Karpas-422 (cell line): Measurements from ENCODE around the gene LEPROT. TPM values are rescaled to one million over a fixed set of nuclear protein-coding genes. Genes with fewer than 3 reads are reported as not detected.

Experiments used
- DNase-seq: peaks from one replicate; pipeline ENCODE4 v3.0.0-alpha.2; 2015
- H2AFZ ChIP-seq: fragments of 200-600 bp; sonication (generic); 2 replicates; pipeline ENCODE4 v1.6.1; 2014; ENCODE audit warnings: antibody characterized with exemption, low read length, mixed read lengths
- H3K27ac ChIP-seq: fragments of 200-600 bp; sonication (generic); 2 replicates; pipeline ENCODE4 v1.5.1; 2014; ENCODE audit warnings: mild to moderate bottlenecking, low read length, moderate library complexity
- H3K27me3 ChIP-seq: fragments of 200-600 bp; sonication (generic); 2 replicates; pipeline ENCODE4 v1.6.1; 2014; ENCODE audit warnings: low read length, mixed read lengths
- H3K36me3 ChIP-seq: fragments of 200-600 bp; sonication (generic); 2 replicates; pipeline ENCODE4 v1.6.1; 2014; ENCODE audit warnings: low read length, mixed read lengths; ENCODE audit not compliant: insufficient read depth
- H3K4me1 ChIP-seq: fragments of 200-600 bp; sonication (generic); 2 replicates; pipeline ENCODE4 v1.6.1; 2014; ENCODE audit warnings: mild to moderate bottlenecking, low read length, mixed read lengths
- H3K4me2 ChIP-seq: fragments of 200-600 bp; sonication (generic); 2 replicates; pipeline ENCODE4 v1.6.1; 2014; ENCODE audit warnings: low read length, low read depth, mild to moderate bottlenecking; ENCODE audit not compliant: poor library complexity, severe bottlenecking
- H3K4me3 ChIP-seq: fragments of 200-600 bp; sonication (generic); 2 replicates; pipeline ENCODE4 v1.5.1; 2014; ENCODE audit warnings: mild to moderate bottlenecking, antibody characterized with exemption, low read length, mixed read lengths
- H3K79me2 ChIP-seq: fragments of 200-600 bp; sonication (generic); 2 replicates; pipeline ENCODE4 v1.6.1; 2014; ENCODE audit warnings: mild to moderate bottlenecking, low read length, mixed read lengths
- H3K9ac ChIP-seq: fragments of 200-600 bp; sonication (generic); 2 replicates; pipeline ENCODE4 v1.6.0; 2014; ENCODE audit warnings: low read length
- H3K9me2 ChIP-seq: fragments of 200-600 bp; sonication (generic), shearing (Covaris generic); replicated peaks from 2 replicates; pipeline ENCODE4 v1.6.0; 2014; ENCODE audit warnings: mild to moderate bottlenecking, low read length, moderate library complexity; ENCODE audit not compliant: insufficient read depth
- H3K9me3 ChIP-seq: fragments of 300-700, 200-600 bp; sonication (generic); 2 replicates; pipeline ENCODE4 v1.6.1; 2014; ENCODE audit warnings: low read length, mixed read lengths
- H4K20me1 ChIP-seq: fragments of 200-600 bp; sonication (generic); 2 replicates; pipeline ENCODE4 v1.6.1; 2014; ENCODE audit warnings: mild to moderate bottlenecking, antibody characterized with exemption, low read length, low read depth; ENCODE audit not compliant: insufficient read depth
- total RNA-seq: library from RNA; depleted of rRNA; stranded (reverse); fragments of >200 nt; shearing (Covaris generic); gene quantifications from 2 replicates; pipeline ENCODE4 v1.2.3, GENCODE V29; 2014; ENCODE audit warnings: low replicate concordance

LEPROT gene
- total RNA-seq, 1 experiment from 2014 or later, result 31.3 TPM

DNA sequence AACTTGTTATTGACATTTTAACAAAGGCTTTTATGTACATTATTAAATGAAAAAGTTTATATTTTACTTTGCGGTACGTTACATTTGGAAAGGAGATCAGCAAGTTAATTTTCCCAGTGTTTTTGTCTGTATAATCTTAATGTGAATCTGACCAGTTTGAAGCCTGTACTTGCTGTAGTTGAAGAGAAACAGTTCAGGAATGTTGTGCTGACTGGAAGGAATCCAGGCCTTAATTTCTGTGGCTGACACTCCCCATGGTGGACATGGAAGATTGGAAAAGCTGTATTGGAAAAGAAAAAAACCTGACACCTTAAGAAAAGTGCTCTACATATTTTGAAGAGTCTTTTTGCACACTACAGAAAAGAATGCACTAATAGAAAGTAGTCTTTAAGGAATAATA, 15.5 kb downstream of the LEPROT start:
- H3K9ac ChIP-seq, result no peak overlapping the region
- H3K4me1 ChIP-seq, result no peaks in the 10 kb centered on the region
- no peak overlapping the region for H3K4me2 ChIP-seq
- H3K9me3 ChIP-seq, result no peaks in the 10 kb centered on the region
- no peak overlapping the region for H3K27ac ChIP-seq
- no peak for DNase-seq
- no peaks in the 10 kb centered on the region for H3K79me2 ChIP-seq
- 0 out of 2 replicates have a peak, but pooled peaks cover 4% of the 10 kb centered on the region for H3K36me3 ChIP-seq
- H4K20me1 ChIP-seq, result no peaks in the 10 kb centered on the region
- H2AFZ ChIP-seq, result no peak overlapping the region
- H3K9me2 ChIP-seq, result no peaks in the 10 kb centered on the region
- no peaks in the 10 kb centered on the region for H3K27me3 ChIP-seq
- no peak overlapping the region for H3K4me3 ChIP-seq

DNA sequence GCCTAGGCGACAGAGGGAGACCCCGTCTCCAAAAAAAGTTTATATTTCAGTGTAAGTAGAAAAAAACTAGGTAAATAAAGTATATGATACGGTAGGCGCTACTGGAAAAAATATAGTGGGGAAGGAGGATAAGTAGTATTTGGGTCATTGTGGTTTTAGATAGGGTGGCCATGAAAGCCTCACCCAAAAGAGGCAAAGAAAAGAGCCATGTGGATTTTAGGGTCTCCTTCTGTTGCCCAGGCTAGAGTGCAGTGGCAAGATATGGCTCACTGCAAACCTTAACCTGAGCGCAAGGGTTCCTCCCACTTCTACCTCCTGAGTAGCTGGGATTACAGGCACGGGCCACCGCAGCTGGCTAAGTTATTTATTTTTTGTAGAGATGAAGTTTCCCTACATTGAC, 17.1 kb downstream of the LEPROT start:
- Histone ChIP-seq H3K4me2 (no peak overlapping the region), H3K4me1 (no peaks in the 10 kb centered on the region), H3K4me3 (no peak overlapping the region), H3K79me2 (no peaks in the 10 kb centered on the region), H3K36me3 (no peaks in the 10 kb centered on the region), H2AFZ (no peak overlapping the region), H3K9ac (no peak overlapping the region), H3K9me3 (no peaks in the 10 kb centered on the region), H4K20me1 (no peaks in the 10 kb centered on the region), H3K9me2 (no peaks in the 10 kb centered on the region), H3K27ac (no peak overlapping the region), H3K27me3 (no peaks in the 10 kb centered on the region)
- DNase-seq, result no peak

DNA sequence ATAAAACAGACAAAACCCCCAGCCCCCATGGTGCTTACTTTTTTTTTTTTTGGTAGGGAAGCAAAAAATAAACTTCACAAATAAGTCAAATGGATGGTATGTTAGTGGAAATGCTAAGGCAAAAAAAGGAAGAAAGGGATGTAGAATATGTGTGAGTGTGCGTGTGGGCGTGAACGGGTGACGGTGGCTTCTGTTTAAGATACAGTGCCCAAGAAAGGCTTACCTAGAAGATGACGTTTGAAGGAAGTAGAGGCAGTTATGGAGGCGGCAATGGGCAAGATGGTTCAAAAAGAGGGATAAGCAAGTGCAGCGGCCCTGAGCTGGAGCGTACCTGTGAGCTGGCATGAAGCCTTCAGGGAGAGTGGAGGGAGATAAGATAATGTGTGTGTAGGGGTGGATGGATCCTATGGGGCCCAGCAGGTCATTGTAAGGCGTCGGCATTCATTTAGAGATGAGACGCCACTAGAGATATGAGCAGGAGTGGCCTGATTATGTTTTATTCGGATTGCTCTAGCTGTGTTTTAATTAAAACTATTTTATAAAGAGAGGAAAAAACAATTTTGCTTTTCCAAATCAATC, 19.9 kb downstream of the LEPROT start:
- Histone ChIP-seq H3K9ac (no peak overlapping the region), H3K79me2 (no peaks in the 10 kb centered on the region), H3K4me2 (no peak overlapping the region), H3K36me3 (no peaks in the 10 kb centered on the region), H4K20me1 (no peaks in the 10 kb centered on the region), H3K9me3 (no peaks in the 10 kb centered on the region), H3K27me3 (no peaks in the 10 kb centered on the region), H3K4me3 (no peak overlapping the region), H3K9me2 (no peaks in the 10 kb centered on the region), H3K27ac (no peak overlapping the region), H2AFZ (no peak overlapping the region), H3K4me1 (peaks cover 3% of the 10 kb centered on the region)
- DNase-seq, result no peak

DNA sequence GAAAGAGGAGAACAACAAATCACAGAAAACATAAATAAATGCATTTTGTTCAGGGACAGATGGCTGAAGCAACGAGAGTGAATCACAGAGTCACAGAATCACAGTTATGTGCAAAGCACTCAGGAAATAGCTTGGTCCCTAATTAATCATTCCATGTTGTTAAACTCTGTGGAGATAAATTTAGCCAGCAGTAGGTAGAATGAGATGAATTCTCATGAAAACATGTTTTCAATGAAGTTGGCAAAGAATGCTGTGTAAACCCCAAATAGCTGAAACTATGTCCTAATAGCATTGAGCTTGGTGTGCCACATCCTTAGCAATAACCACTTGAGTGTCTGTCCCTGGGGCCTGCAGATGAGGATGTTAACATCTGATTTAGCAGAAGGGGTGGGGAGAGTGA, 20.4 kb downstream of the LEPROT start:
- H2AFZ ChIP-seq, result no peak overlapping the region
- H4K20me1 ChIP-seq, result no peaks in the 10 kb centered on the region
- H3K79me2 ChIP-seq, result no peaks in the 10 kb centered on the region
- DNase-seq, result no peak
- H3K9me2 ChIP-seq, result no peaks in the 10 kb centered on the region
- H3K4me3 ChIP-seq, result no peak overlapping the region
- no peaks in the 10 kb centered on the region for H3K27me3 ChIP-seq
- no peak overlapping the region for H3K4me2 ChIP-seq
- H3K27ac ChIP-seq, result no peak overlapping the region
- peaks cover 3% of the 10 kb centered on the region for H3K4me1 ChIP-seq
- H3K36me3 ChIP-seq, result no peaks in the 10 kb centered on the region
- H3K9ac ChIP-seq, result no peak overlapping the region
- H3K9me3 ChIP-seq, result no peaks in the 10 kb centered on the region

DNA sequence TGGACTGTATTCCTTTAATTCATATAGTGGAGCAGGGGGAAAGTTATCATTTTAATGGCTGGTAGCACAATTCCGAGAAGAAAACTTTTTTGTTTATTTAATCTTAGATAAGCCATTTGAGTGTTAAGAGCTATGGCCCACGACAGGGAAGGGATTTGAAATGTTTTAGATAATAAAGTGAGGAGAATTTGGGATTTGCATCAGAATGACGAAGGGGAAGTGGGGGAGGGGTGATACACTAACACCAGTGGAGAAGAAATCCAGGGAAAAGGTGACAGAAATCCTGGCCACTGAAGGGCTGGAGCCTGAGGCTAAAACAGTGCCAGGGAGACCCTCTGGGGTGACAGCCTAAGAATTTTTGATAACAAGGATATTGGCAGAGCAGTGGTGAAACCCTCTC, 21.0 kb downstream of the LEPROT start:
- H3K36me3 ChIP-seq, result no peaks in the 10 kb centered on the region
- H3K27me3 ChIP-seq, result no peaks in the 10 kb centered on the region
- no peak overlapping the region for H3K9ac ChIP-seq
- H3K4me1 ChIP-seq, result peaks cover 3% of the 10 kb centered on the region
- no peak overlapping the region for H3K4me2 ChIP-seq
- no peaks in the 10 kb centered on the region for H4K20me1 ChIP-seq
- no peaks in the 10 kb centered on the region for H3K79me2 ChIP-seq
- H3K27ac ChIP-seq, result no peak overlapping the region
- no peaks in the 10 kb centered on the region for H3K9me3 ChIP-seq
- no peaks in the 10 kb centered on the region for H3K9me2 ChIP-seq
- H2AFZ ChIP-seq, result no peak overlapping the region
- no peak overlapping the region for H3K4me3 ChIP-seq
- DNase-seq, result no peak

DNA sequence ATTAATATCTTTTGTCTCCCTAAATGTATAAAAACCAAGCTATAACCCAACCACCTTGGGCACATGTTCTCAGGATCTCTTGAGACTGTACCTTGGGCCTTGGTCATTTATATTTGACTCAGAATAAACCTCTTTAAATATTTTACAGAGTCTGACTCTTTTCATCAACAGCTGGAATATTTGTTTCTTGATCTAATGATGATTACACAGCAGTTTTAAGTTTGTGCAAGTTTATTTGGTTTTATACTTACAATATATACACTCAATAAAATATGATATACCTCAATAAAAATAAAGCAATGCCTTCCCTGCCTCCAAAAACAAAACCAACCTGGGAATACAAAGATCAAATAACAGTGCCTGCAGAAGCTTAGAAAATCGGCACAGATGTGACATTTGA, 22.0 kb downstream of the LEPROT start:
- no peak overlapping the region for H3K27ac ChIP-seq

GRCh38 chr1:65443647-65444046, 23.2 kb downstream of the LEPROT start:
- H3K4me3 ChIP-seq, result no peak overlapping the region
- no peaks in the 10 kb centered on the region for H3K27me3 ChIP-seq
- H3K9me3 ChIP-seq, result no peaks in the 10 kb centered on the region
- H3K4me1 ChIP-seq, result peaks cover 3% of the 10 kb centered on the region
- no peak overlapping the region for H3K9ac ChIP-seq
- no peak overlapping the region for H3K27ac ChIP-seq
- DNase-seq, result no peak
- no peaks in the 10 kb centered on the region for H4K20me1 ChIP-seq
- no peaks in the 10 kb centered on the region for H3K36me3 ChIP-seq
- no peaks in the 10 kb centered on the region for H3K9me2 ChIP-seq
- no peak overlapping the region for H3K4me2 ChIP-seq
- no peaks in the 10 kb centered on the region for H3K79me2 ChIP-seq
- H2AFZ ChIP-seq, result no peak overlapping the region

More for the DNA sequence above, 22.0 kb downstream of the LEPROT start:
- Histone ChIP-seq H3K4me3 (no peak overlapping the region), H3K27me3 (no peaks in the 10 kb centered on the region), H3K9me2 (no peaks in the 10 kb centered on the region), H3K79me2 (no peaks in the 10 kb centered on the region), H2AFZ (no peak overlapping the region), H3K4me1 (peaks cover 3% of the 10 kb centered on the region), H3K4me2 (no peak overlapping the region), H3K9ac (no peak overlapping the region), H3K36me3 (no peaks in the 10 kb centered on the region), H3K9me3 (no peaks in the 10 kb centered on the region), H4K20me1 (no peaks in the 10 kb centered on the region)
- DNase-seq, result no peak

- no peak overlapping the region for H3K4me2 ChIP-seq
- no peaks in the 10 kb centered on the region for H3K9me3 ChIP-seq
- H3K27ac ChIP-seq, result no peak overlapping the region
These were observed 23.7 kb downstream of the LEPROT start for GRCh38 chr1:65444128-65444640.

More at GRCh38 chr1:65444128-65444640, 23.7 kb downstream of the LEPROT start:
- no peaks in the 10 kb centered on the region for H4K20me1 ChIP-seq
- peaks cover 3% of the 10 kb centered on the region for H3K4me1 ChIP-seq
- no peaks in the 10 kb centered on the region for H3K9me2 ChIP-seq
- no peak overlapping the region for H3K4me3 ChIP-seq
- no peak overlapping the region for H2AFZ ChIP-seq
- DNase-seq, result no peak
- H3K27me3 ChIP-seq, result no peaks in the 10 kb centered on the region
- no peaks in the 10 kb centered on the region for H3K79me2 ChIP-seq
- H3K36me3 ChIP-seq, result no peaks in the 10 kb centered on the region
- no peak overlapping the region for H3K9ac ChIP-seq
